ENCODE measurements around the gene CCNT1.

- no peak for TF ChIP-seq CTCF (IDR thresholded peaks at IDR 0.05 in 2 of 3, conservative IDR thresholded peaks at IDR 0.05 in 1 of 3; ENCODE audit: control insufficient read depth in 2 of 3, extremely low read depth in 1 of 3, insufficient read depth in 1 of 3, low read depth in 3 of 3, low read length in 3 of 3)
- no peak for TF ChIP-seq POLR2A (IDR thresholded peaks at IDR 0.05; ENCODE audit: low read depth, low read length)
- no peak for TF ChIP-seq EP300 (IDR thresholded peaks at IDR 0.05; ENCODE audit: borderline replicate concordance in 1 of 2, control insufficient read depth in 1 of 2, low read depth in 2 of 2, low read length in 2 of 2)
Observed at GRCh38 chr12:48640854-48641253, 75.7 kb downstream of the CCNT1 start.
